K562 (cell line): ENCODE data around the gene TLCD1. TPM values are rescaled to one million over a fixed set of nuclear protein-coding genes. Genes with fewer than 3 reads are reported as not detected.

Experiments used
- GTF2A2 ChIP-seq: IDR thresholded peaks from 2 replicates; pipeline ENCODE4 v1.6.1; 2016; ENCODE audit warnings: mild to moderate bottlenecking, missing genetic modification characterization, missing compliant biosample characterization
- KAT8 ChIP-seq: fragments of 450-650 bp; IDR thresholded peaks from 2 replicates; pipeline ENCODE4 v1.6.1; 2016; ENCODE audit warnings: low read depth, mild to moderate bottlenecking
- MAFG ChIP-seq: fragments of 450-650 bp; conservative IDR thresholded peaks from 2 replicates; pipeline ENCODE4 v1.6.1; 2016; ENCODE audit warnings: missing genetic modification characterization, missing compliant biosample characterization
- MAZ ChIP-seq, 2 experiments: fragments of 450-650 bp in 1 of 2; sonication (generic) in 1 of 2; formaldehyde crosslinking; IDR thresholded peaks in 1 of 2; conservative IDR thresholded peaks in 1 of 2; 2 replicates each; pipeline versions ENCODE4 v1.4.0 to v1.5.0; 2020; ENCODE audit warnings: mild to moderate bottlenecking in 1 of 2, missing genetic modification reagents in 1 of 2
- NKRF ChIP-seq: fragments of 450-650 bp; IDR thresholded peaks from 2 replicates; pipeline ENCODE4 v1.6.1; 2016; ENCODE audit warnings: borderline replicate concordance
- NONO ChIP-seq, 2 experiments: fragments of 200-400 bp in 1 of 2; fragments of 450-650 bp in 1 of 2; formaldehyde crosslinking in 1 of 2; IDR thresholded peaks; 2 replicates each; pipeline ENCODE4 v1.6.1; 2017; ENCODE audit warnings: low read depth in 2 of 2, mild to moderate bottlenecking in 2 of 2, moderate library complexity in 2 of 2, low read length in 1 of 2
- NR3C1 ChIP-seq: sonication (generic); formaldehyde crosslinking; IDR thresholded peaks from 2 replicates; pipeline ENCODE4 v1.8.1; 2022; ENCODE audit warnings: missing genetic modification reagents
- POLR2B ChIP-seq: fragments of 450-650 bp; IDR thresholded peaks from 2 replicates; pipeline ENCODE4 v1.6.1; 2018; ENCODE audit warnings: low read depth; ENCODE audit not compliant: partially characterized antibody
- PTTG1 ChIP-seq: fragments of 450-650 bp; IDR thresholded peaks from 2 replicates; pipeline ENCODE4 v1.6.1; 2016; ENCODE audit warnings: low read depth, mild to moderate bottlenecking, missing genetic modification characterization, missing compliant biosample characterization
- RBM34 ChIP-seq: fragments of 200-400 bp; formaldehyde crosslinking; IDR thresholded peaks from 2 replicates; pipeline ENCODE4 v1.6.1; 2018; ENCODE audit warnings: low read length, borderline replicate concordance; ENCODE audit not compliant: insufficient read depth
- STAT5A ChIP-seq: IDR thresholded peaks from 2 replicates; pipeline ENCODE4 v1.6.1; 2012; ENCODE audit warnings: low read length, inconsistent platforms, borderline replicate concordance
- ZNF212 ChIP-seq: fragments of 450-650 bp; formaldehyde crosslinking; IDR thresholded peaks from 2 replicates; pipeline ENCODE4 v1.4.0; 2020; ENCODE audit warnings: mild to moderate bottlenecking
- ZNF217 ChIP-seq: sonication (generic); formaldehyde crosslinking; IDR thresholded peaks from 2 replicates; pipeline ENCODE4 v1.8.0; 2022; ENCODE audit warnings: mild to moderate bottlenecking, missing genetic modification reagents
- ZNF232 ChIP-seq: sonication (generic); formaldehyde crosslinking; IDR thresholded peaks from 2 replicates; pipeline ENCODE4 v1.8.0; 2022; ENCODE audit warnings: mild to moderate bottlenecking, missing genetic modification reagents
- ZNF644 ChIP-seq: fragments of 200-800 bp; sonication (Bioruptor generic); IDR thresholded peaks from 2 replicates; pipeline ENCODE4 v1.6.1; 2016; ENCODE audit warnings: low read depth, missing genetic modification characterization, missing compliant biosample characterization
- ZNF780A ChIP-seq: fragments of 250-450 bp; sonication (Bioruptor Pico); IDR thresholded peaks from 2 replicates; pipeline ENCODE4 v1.5.0; 2021; ENCODE audit warnings: mild to moderate bottlenecking
- polyA plus RNA-seq, 8 experiments: library from polyadenylated mRNA; depleted of rRNA in 4 of 8; stranded (reverse) in 5 of 8; unstranded in 3 of 8; fragments of >200 nt; fragmentation: Nextera tagmentation in 2 of 8; fragmentation: Illumina TruSeq in 1 of 8; extraction: Ambion mirVana in 2 of 8; extraction: Trizol in 1 of 8; gene quantifications; 2 replicates each; pipeline versions ENCODE4 v1.2.1 to v1.2.3, GENCODE V29; 2011 to 2014; ENCODE audit warnings: inconsistent platforms in 1 of 8, missing spikeins in 1 of 8
- total RNA-seq, 7 experiments: library from RNA; depleted of rRNA in 6 of 7; stranded (reverse); fragments of >200 nt in 6 of 7; fragmentation: Illumina TruSeq in 2 of 7; extraction: Trizol in 2 of 7; gene quantifications; 2 replicates each; pipeline versions ENCODE4 v1.2.1 to v1.2.3, GENCODE V29; 2011 to 2021; ENCODE audit warnings: low replicate concordance in 1 of 7
- TF ChIP-seq, protein P1 (sequence below): fragments of 250-450 bp; sonication (Bioruptor Pico); IDR thresholded peaks from 2 replicates; pipeline ENCODE4 v1.5.0; 2020; ENCODE audit warnings: mild to moderate bottlenecking, borderline replicate concordance
- TF ChIP-seq, protein P2 (sequence below): fragments of 200-800 bp; sonication (Bioruptor generic); IDR thresholded peaks from 2 replicates; pipeline ENCODE4 v1.6.1; 2016; ENCODE audit warnings: missing genetic modification characterization, missing compliant biosample characterization
- TF ChIP-seq, protein P3 (sequence below): sonication (generic); formaldehyde crosslinking; IDR thresholded peaks from 2 replicates; pipeline ENCODE4 v1.8.1; 2022; ENCODE audit warnings: missing genetic modification reagents

TLCD1 gene
- total and polyA plus RNA-seq, 9 of the 15 experiments (the other 6 are each of a cell fraction or from before 2014, with no cell fraction given), result 6.8 to 37.7 (median 21.7) TPM

- TF ChIP-seq KAT8, result no peak
- TF ChIP-seq POLR2B, result no peak
- no peak for TF ChIP-seq STAT5A
- TF ChIP-seq ZNF212, result no peak
- no peak; a peak in 1 of 4 replicates for TF ChIP-seq NONO (IDR thresholded peaks at IDR 0.05; ENCODE audit: low read depth in 2 of 2, low read length in 1 of 2)
- TF ChIP-seq, protein P1, sequence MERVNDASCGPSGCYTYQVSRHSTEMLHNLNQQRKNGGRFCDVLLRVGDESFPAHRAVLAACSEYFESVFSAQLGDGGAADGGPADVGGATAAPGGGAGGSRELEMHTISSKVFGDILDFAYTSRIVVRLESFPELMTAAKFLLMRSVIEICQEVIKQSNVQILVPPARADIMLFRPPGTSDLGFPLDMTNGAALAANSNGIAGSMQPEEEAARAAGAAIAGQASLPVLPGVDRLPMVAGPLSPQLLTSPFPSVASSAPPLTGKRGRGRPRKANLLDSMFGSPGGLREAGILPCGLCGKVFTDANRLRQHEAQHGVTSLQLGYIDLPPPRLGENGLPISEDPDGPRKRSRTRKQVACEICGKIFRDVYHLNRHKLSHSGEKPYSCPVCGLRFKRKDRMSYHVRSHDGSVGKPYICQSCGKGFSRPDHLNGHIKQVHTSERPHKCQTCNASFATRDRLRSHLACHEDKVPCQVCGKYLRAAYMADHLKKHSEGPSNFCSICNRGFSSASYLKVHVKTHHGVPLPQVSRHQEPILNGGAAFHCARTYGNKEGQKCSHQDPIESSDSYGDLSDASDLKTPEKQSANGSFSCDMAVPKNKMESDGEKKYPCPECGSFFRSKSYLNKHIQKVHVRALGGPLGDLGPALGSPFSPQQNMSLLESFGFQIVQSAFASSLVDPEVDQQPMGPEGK (CRISPR knock-in tag), result no peak
- TF ChIP-seq ZNF217 (CRISPR knock-in tag), result no peak
- no peak for TF ChIP-seq NR3C1 (CRISPR knock-in tag)
- no peak for TF ChIP-seq ZNF232
- TF ChIP-seq MAZ (CRISPR knock-in tag; conservative IDR thresholded peaks at IDR 0.05 in 1 of 2, IDR thresholded peaks at IDR 0.05 in 1 of 2), result peak; percentile 64 to 87; a peak in 3 of 4 replicates
- no peak for TF ChIP-seq RBM34
- TF ChIP-seq PTTG1 (tag), result no peak
- TF ChIP-seq ZNF644 (tag), result no peak
- TF ChIP-seq MAFG (tag), result peak; percentile 90
- TF ChIP-seq, protein P2, sequence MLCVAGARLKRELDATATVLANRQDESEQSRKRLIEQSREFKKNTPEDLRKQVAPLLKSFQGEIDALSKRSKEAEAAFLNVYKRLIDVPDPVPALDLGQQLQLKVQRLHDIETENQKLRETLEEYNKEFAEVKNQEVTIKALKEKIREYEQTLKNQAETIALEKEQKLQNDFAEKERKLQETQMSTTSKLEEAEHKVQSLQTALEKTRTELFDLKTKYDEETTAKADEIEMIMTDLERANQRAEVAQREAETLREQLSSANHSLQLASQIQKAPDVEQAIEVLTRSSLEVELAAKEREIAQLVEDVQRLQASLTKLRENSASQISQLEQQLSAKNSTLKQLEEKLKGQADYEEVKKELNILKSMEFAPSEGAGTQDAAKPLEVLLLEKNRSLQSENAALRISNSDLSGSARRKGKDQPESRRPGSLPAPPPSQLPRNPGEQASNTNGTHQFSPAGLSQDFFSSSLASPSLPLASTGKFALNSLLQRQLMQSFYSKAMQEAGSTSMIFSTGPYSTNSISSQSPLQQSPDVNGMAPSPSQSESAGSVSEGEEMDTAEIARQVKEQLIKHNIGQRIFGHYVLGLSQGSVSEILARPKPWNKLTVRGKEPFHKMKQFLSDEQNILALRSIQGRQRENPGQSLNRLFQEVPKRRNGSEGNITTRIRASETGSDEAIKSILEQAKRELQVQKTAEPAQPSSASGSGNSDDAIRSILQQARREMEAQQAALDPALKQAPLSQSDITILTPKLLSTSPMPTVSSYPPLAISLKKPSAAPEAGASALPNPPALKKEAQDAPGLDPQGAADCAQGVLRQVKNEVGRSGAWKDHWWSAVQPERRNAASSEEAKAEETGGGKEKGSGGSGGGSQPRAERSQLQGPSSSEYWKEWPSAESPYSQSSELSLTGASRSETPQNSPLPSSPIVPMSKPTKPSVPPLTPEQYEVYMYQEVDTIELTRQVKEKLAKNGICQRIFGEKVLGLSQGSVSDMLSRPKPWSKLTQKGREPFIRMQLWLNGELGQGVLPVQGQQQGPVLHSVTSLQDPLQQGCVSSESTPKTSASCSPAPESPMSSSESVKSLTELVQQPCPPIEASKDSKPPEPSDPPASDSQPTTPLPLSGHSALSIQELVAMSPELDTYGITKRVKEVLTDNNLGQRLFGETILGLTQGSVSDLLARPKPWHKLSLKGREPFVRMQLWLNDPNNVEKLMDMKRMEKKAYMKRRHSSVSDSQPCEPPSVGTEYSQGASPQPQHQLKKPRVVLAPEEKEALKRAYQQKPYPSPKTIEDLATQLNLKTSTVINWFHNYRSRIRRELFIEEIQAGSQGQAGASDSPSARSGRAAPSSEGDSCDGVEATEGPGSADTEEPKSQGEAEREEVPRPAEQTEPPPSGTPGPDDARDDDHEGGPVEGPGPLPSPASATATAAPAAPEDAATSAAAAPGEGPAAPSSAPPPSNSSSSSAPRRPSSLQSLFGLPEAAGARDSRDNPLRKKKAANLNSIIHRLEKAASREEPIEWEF, result no peak
- TF ChIP-seq GTF2A2, result no peak
- TF ChIP-seq, protein P3, sequence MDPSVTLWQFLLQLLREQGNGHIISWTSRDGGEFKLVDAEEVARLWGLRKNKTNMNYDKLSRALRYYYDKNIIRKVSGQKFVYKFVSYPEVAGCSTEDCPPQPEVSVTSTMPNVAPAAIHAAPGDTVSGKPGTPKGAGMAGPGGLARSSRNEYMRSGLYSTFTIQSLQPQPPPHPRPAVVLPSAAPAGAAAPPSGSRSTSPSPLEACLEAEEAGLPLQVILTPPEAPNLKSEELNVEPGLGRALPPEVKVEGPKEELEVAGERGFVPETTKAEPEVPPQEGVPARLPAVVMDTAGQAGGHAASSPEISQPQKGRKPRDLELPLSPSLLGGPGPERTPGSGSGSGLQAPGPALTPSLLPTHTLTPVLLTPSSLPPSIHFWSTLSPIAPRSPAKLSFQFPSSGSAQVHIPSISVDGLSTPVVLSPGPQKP, result no peak
- TF ChIP-seq ZNF780A (CRISPR knock-in tag), result no peak
- TF ChIP-seq NKRF, result no peak
Measured at GRCh38 chr17:28735242-28735722, 9.2 kb upstream of the TLCD1 start (continued).
